GM23248 (cell line): ENCODE measurements around the gene MDH2. TPM values are rescaled to one million over a fixed set of nuclear protein-coding genes. Genes with fewer than 3 reads are reported as not detected.
"Not testable (repeated sequence)": the region's sequence is repeated elsewhere in the genome, so short reads cannot be mapped to it uniquely, and the experiment has no call there.

Experiments used
- DNase-seq: peaks from one replicate; pipeline ENCODE4 v3.0.0-alpha.2; 2015
- H2AFZ ChIP-seq: fragments of 200-600 bp; sonication (generic); 2 replicates; pipeline ENCODE4 v1.6.1; 2016; ENCODE audit warnings: antibody characterized with exemption
- H3F3A ChIP-seq: fragments of 200-600 bp; sonication (generic); 2 replicates; pipeline ENCODE4 v1.6.1; 2016; ENCODE audit warnings: mild to moderate bottlenecking, antibody characterized with exemption, mixed run types; ENCODE audit not compliant: insufficient read depth
- H3K27ac ChIP-seq: fragments of 200-600 bp; sonication (generic); 2 replicates; pipeline ENCODE4 v1.5.1; 2016; ENCODE audit warnings: mild to moderate bottlenecking
- H3K27me3 ChIP-seq: fragments of 200-600 bp; sonication (generic); replicated peaks from 2 replicates; pipeline ENCODE4 v1.6.1; 2016; ENCODE audit warnings: mild to moderate bottlenecking; ENCODE audit not compliant: insufficient read depth
- H3K36me3 ChIP-seq: fragments of 200-600 bp; sonication (generic); 2 replicates; pipeline ENCODE4 v1.6.1; 2016; ENCODE audit warnings: low read depth, mild to moderate bottlenecking
- H3K4me1 ChIP-seq: fragments of 200-600 bp; sonication (generic); 2 replicates; pipeline ENCODE4 v1.6.1; 2016; ENCODE audit warnings: mild to moderate bottlenecking; ENCODE audit not compliant: insufficient read depth
- H3K4me2 ChIP-seq: fragments of 200-600 bp; sonication (generic); one replicate; pipeline ENCODE4 v1.6.1; 2016; ENCODE audit warnings: mild to moderate bottlenecking; ENCODE audit not compliant: unreplicated experiment
- H3K4me3 ChIP-seq: fragments of 200-600 bp; sonication (generic); 2 replicates; pipeline ENCODE4 v1.5.1; 2016; ENCODE audit warnings: mild to moderate bottlenecking
- H3K79me2 ChIP-seq: fragments of 200-600 bp; sonication (generic); 2 replicates; pipeline ENCODE4 v1.6.1; 2016; ENCODE audit warnings: mild to moderate bottlenecking; ENCODE audit not compliant: insufficient read depth
- H3K9ac ChIP-seq: fragments of 200-600 bp; sonication (generic); 2 replicates; pipeline ENCODE4 v1.6.1; 2016; ENCODE audit warnings: mild to moderate bottlenecking
- H3K9me2 ChIP-seq: fragments of 200-600 bp; sonication (generic); 2 replicates; pipeline ENCODE4 v1.6.1; 2016; ENCODE audit warnings: mixed run types, mild to moderate bottlenecking, moderate library complexity; ENCODE audit not compliant: insufficient read depth
- H3K9me3 ChIP-seq: fragments of 200-600 bp; sonication (generic); one replicate; pipeline ENCODE4 v1.6.1; 2017; ENCODE audit warnings: low read depth
- H4K20me1 ChIP-seq: fragments of 200-600 bp; sonication (generic); 2 replicates; pipeline ENCODE4 v1.6.0; 2016; ENCODE audit not compliant: insufficient read depth
- EZH2 ChIP-seq: fragments of 200-600 bp; sonication (generic); IDR thresholded peaks from 2 replicates; pipeline ENCODE4 v1.6.1; 2018; ENCODE audit warnings: antibody characterized with exemption, mild to moderate bottlenecking; ENCODE audit not compliant: insufficient read depth, poor library complexity, severe bottlenecking
- EZH2phosphoT487 ChIP-seq: fragments of 200-600 bp; sonication (generic); IDR thresholded peaks from 2 replicates; pipeline ENCODE4 v1.6.1; 2018; ENCODE audit warnings: antibody characterized with exemption, moderate library complexity, mild to moderate bottlenecking, low read depth; ENCODE audit not compliant: insufficient read depth
- WGBS, 2 experiments: methylation state at CpG; one replicate each; pipeline ENCODE4 v1.1.6; 2015 to 2017; ENCODE audit warnings: low lambda C conversion rate in 2 of 2, low coverage in 1 of 2; ENCODE audit errors: missing lambda C conversion rate in 2 of 2; 5-methylcytosine and 5-hydroxymethylcytosine counted together
- in situ Hi-C: fragments of 300-500 bp; cut with MboI; formaldehyde crosslinking; loops from 2 replicates; pipeline ENCODE4 v1.15.0; 2020
- polyA plus RNA-seq: library from polyadenylated mRNA; unstranded; fragments of >200 nt; fragmentation: Nextera tagmentation; extraction: Ambion mirVana; gene quantifications from 2 replicates; pipeline ENCODE4 v1.2.1, GENCODE V29; 2016
- total RNA-seq: library from RNA; depleted of rRNA; stranded (reverse); fragments of >200 nt; shearing (Covaris generic); gene quantifications from 2 replicates; pipeline ENCODE4 v1.2.3, GENCODE V29; 2014

MDH2 gene
- total and polyA plus RNA-seq, 2 experiments from 2014 or later = 72.4 to 250 TPM

DNA sequence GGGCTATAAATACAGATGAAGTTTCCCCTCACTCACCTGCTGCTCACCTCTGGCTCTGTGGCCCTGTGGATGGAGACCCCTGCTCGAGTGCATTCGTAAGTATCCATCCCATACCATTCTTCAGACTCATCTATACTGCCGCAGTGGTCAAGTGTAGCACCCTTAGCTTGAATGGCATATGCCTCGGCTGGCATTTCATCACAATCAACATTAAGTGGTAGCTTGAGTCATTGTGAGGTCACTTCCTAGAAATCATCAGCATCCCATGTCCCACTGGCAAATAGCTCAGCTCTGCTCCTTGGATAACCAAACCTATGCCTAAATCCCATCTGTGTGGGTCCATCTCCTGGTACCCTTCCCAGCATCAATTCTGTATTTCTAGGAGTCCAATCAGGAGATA lies 38.2 kb downstream of the MDH2 start:
- 55 to 69% methylated on average over 4 of the region's 4 CpGs for WGBS, 2 experiments
- Histone ChIP-seq H3K79me2 (no peaks in the 10 kb centered on the region), H3K4me3 (no peak overlapping the region), H4K20me1 (no peaks in the 10 kb centered on the region), H3K4me2 (peak overlapping the region; percentile 31), H2AFZ (no peak overlapping the region), H3F3A (peaks cover 47% of the 10 kb centered on the region), H3K27ac (no peak overlapping the region), H3K9me3 (no peaks in the 10 kb centered on the region), H3K9ac (no peak overlapping the region), H3K9me2 (no peaks in the 10 kb centered on the region), H3K4me1 (peaks cover 41% of the 10 kb centered on the region), H3K36me3 (no peaks in the 10 kb centered on the region), H3K27me3 (no peaks in the 10 kb centered on the region)
- TF ChIP-seq EZH2 (no peak), EZH2phosphoT487 (no peak)
- peak; percentile 71 for DNase-seq
- in situ Hi-C loops = no loop called here

DNA sequence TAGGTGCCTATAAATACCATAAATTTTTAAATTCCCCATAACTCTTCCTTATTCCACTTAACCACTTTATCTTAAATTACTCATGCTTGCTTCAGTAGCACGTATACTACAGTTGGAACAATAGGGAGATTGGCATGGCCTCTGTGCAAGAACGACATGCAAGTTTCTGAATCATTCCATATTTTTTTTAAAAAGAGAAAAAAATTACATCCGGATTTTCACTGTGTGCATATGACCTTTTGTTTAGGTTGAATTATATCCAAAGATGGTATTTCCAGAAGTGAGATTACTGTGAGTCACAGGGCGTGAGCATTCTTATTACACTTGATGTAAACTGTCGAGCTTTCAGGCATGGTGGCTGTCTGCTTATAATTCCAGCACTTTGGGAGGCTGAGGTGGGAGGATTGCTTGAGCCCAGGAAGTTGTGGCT lies 39.5 kb downstream of the MDH2 start:
- H4K20me1 ChIP-seq, in situ Hi-C loops, H3K27me3 ChIP-seq, H3K79me2 ChIP-seq, H3K9me3 ChIP-seq, H3K4me3 ChIP-seq, H3K36me3 ChIP-seq, H3K9me2 ChIP-seq, H3K9ac ChIP-seq, H2AFZ ChIP-seq: not testable (repeated sequence)
- WGBS, 2 experiments = 1 to 2% methylated on average over 5 of the region's 5 CpGs
- Histone ChIP-seq H3F3A (peaks cover 37% of the 10 kb centered on the region), H3K4me2 (peak overlapping the region; percentile 24), H3K4me1 (peaks cover 34% of the 10 kb centered on the region), H3K27ac (peak overlapping the region; percentile 71)
- DNase-seq = peak; percentile 93

DNA sequence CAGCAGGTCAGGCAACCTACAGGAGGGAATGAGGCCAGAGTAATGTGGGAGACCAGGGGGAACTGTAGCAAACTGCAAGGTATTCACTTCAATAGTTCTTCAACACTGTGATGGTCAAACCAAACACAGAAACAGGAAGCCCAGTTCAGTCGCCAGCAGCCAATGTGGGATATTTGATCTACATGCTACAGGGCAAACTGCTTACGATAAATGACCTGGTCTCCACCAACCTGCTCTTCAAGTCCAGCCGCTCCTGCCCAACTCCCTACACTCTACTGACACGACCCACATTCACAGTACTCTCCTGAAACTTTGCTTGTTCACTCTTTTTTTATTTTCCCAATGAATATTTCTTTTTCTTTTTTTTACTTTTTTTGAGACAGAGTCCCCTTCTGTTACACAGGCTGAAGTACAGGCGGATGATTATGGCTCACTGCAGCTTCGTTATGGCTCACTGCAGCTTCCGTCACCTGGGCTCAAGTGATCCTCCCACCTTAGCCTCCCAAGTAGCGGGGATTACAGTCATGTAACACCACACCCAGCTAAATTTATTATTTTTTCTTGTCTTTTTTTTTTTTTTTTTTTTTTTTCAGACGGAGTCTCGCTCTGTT lies 42.1 kb downstream of the MDH2 start:
- no peak for DNase-seq
- no peaks in the 10 kb centered on the region for H3K79me2 ChIP-seq
- in situ Hi-C loops = no loop called here
- no peaks in the 10 kb centered on the region for H3K27me3 ChIP-seq
- no peaks in the 10 kb centered on the region for H3K9me2 ChIP-seq
- H3K4me3 ChIP-seq = no peak overlapping the region
- no peaks in the 10 kb centered on the region for H4K20me1 ChIP-seq
- TF ChIP-seq EZH2 (no peak), EZH2phosphoT487 (no peak)
- no peaks in the 10 kb centered on the region for H3K36me3 ChIP-seq
- H2AFZ ChIP-seq = no peak overlapping the region
- H3F3A ChIP-seq = peaks cover 27% of the 10 kb centered on the region
- H3K27ac ChIP-seq = no peak overlapping the region
- peaks cover 28% of the 10 kb centered on the region for H3K4me1 ChIP-seq
- WGBS, 2 experiments = 81 to 90% methylated on average over 8 to 10 of the region's 10 CpGs
- H3K9ac ChIP-seq = no peak overlapping the region
- no peak overlapping the region for H3K4me2 ChIP-seq
- H3K9me3 ChIP-seq = no peaks in the 10 kb centered on the region

GRCh38 chr7:76091506-76091905 lies 43.6 kb downstream of the MDH2 start:
- no peaks in the 10 kb centered on the region for H3K36me3 ChIP-seq
- 92 to 98% methylated on average over 5 of the region's 5 CpGs for WGBS, 2 experiments
- H2AFZ ChIP-seq = no peak overlapping the region
- H4K20me1 ChIP-seq = no peaks in the 10 kb centered on the region
- H3K9me3 ChIP-seq = no peaks in the 10 kb centered on the region
- DNase-seq = no peak
- no peaks in the 10 kb centered on the region for H3K9me2 ChIP-seq
- H3K4me1 ChIP-seq = peaks cover 13% of the 10 kb centered on the region
- H3K79me2 ChIP-seq = no peaks in the 10 kb centered on the region
- H3K4me2 ChIP-seq = no peak overlapping the region
- no peak overlapping the region for H3K27ac ChIP-seq
- in situ Hi-C loops = no loop called here
- no peaks in the 10 kb centered on the region; the same call in 1 of the 2 replicates for H3K27me3 ChIP-seq
- H3K4me3 ChIP-seq = no peak overlapping the region
- no peak for TF ChIP-seq EZH2phosphoT487
- TF ChIP-seq EZH2 = no peak
- H3F3A ChIP-seq = peaks cover 12% of the 10 kb centered on the region
- no peak overlapping the region for H3K9ac ChIP-seq

DNA sequence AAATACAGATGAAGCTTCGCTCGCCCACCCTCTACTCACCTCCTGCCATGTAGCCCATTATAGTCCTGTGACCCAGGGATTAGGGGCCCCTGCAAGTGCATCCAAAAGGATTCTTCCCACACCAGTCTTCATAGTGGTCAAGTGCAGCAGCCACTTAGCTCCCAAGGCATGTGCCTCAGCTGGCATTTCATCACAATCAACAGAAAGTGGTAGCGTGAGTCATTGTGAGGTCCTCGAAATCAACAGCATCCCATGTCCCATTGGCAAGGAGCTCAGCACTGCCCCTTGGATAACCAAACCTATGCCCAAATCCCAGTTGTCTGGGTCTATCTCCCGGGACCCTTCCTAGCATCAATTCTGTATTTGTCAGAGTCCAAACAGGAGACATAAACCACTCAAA lies 45.6 kb downstream of the MDH2 start:
- 60 to 64% methylated on average over 5 of the region's 5 CpGs for WGBS, 2 experiments
- H3F3A ChIP-seq, H2AFZ ChIP-seq, H3K9ac ChIP-seq, H3K4me1 ChIP-seq, H3K9me3 ChIP-seq, H3K4me3 ChIP-seq, in situ Hi-C loops, H3K9me2 ChIP-seq, H3K27me3 ChIP-seq, H3K4me2 ChIP-seq, H3K79me2 ChIP-seq, H3K36me3 ChIP-seq, H3K27ac ChIP-seq, H4K20me1 ChIP-seq: not testable (repeated sequence)
- peak; percentile 62 for DNase-seq

DNA sequence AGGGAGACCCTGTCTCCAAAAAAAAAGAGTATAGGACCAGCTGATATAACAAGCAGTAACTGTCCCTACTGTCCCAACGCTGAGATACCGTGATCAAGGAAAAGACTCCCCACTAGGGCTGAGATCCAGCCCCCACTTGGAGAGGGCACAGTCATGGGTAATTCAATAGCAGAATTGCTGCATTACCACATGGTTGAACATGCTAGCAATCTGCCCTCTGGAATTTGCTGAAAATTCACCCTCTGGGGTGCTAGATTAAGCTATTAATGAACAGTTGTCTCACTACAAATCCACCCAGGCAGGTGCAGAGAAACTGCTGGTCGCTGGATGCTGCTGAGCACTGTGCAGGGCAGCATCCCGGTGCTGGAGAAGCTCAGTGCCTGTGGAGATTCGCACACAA lies 46.4 kb downstream of the MDH2 start:
- not testable (repeated sequence) for H3K79me2 ChIP-seq, DNase-seq

More for the DNA sequence above, 46.4 kb downstream of the MDH2 start:
- 72 to 75% methylated on average over 5 of the region's 5 CpGs for WGBS, 2 experiments
- H3K27ac ChIP-seq, H3K9me3 ChIP-seq, in situ Hi-C loops, H3K4me3 ChIP-seq, H2AFZ ChIP-seq, H3K4me2 ChIP-seq, H3K27me3 ChIP-seq, H3K36me3 ChIP-seq, H4K20me1 ChIP-seq, H3K9ac ChIP-seq, H3K4me1 ChIP-seq, H3K9me2 ChIP-seq, H3F3A ChIP-seq: not testable (repeated sequence)
